Choroid plexus epithelial cell (primary cell): Measurements from ENCODE around the gene HNRNPA0.

Source experiments
- DNase-seq: peaks from one replicate; pipeline ENCODE4 v3.0.0-alpha.2; 2010; ENCODE audit warnings: low read depth
- H3K4me3 ChIP-seq: 2 replicates; pipeline ENCODE4 v1.5.1; 2011; ENCODE audit warnings: low read depth, mild to moderate bottlenecking, control low read depth, low read length, moderate library complexity
- TF ChIP-seq, protein P1 (sequence below): conservative IDR thresholded peaks from 2 replicates; pipeline ENCODE4 v1.5.1; 2011; ENCODE audit warnings: low read depth, mild to moderate bottlenecking, control low read depth, inconsistent platforms, low read length, moderate library complexity

The HNRNPA0 gene

DNA sequence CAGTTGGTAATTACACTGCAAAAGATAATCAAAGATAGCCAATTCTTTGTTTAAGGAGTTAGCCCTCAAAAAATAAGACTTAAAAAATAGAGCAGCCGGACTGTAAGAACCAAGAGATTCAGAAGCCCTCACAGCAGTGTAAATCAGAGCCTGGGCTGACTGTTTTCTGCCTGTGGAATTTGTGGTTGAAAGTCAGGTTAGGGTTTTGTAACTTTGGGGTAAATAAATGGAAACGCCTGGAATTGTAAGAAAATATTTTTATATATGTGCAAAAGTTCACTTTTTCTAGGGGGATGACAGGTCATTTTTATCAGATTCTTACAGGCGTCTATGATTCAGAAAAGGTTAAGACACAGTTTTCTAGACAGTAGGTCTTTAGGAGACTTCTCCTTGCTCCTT lies 53.9 kb downstream of the HNRNPA0 start:
- TF ChIP-seq, protein P1, sequence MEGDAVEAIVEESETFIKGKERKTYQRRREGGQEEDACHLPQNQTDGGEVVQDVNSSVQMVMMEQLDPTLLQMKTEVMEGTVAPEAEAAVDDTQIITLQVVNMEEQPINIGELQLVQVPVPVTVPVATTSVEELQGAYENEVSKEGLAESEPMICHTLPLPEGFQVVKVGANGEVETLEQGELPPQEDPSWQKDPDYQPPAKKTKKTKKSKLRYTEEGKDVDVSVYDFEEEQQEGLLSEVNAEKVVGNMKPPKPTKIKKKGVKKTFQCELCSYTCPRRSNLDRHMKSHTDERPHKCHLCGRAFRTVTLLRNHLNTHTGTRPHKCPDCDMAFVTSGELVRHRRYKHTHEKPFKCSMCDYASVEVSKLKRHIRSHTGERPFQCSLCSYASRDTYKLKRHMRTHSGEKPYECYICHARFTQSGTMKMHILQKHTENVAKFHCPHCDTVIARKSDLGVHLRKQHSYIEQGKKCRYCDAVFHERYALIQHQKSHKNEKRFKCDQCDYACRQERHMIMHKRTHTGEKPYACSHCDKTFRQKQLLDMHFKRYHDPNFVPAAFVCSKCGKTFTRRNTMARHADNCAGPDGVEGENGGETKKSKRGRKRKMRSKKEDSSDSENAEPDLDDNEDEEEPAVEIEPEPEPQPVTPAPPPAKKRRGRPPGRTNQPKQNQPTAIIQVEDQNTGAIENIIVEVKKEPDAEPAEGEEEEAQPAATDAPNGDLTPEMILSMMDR, result no peak
- no peak overlapping the region for H3K4me3 ChIP-seq
- peak; percentile 53 for DNase-seq

DNA sequence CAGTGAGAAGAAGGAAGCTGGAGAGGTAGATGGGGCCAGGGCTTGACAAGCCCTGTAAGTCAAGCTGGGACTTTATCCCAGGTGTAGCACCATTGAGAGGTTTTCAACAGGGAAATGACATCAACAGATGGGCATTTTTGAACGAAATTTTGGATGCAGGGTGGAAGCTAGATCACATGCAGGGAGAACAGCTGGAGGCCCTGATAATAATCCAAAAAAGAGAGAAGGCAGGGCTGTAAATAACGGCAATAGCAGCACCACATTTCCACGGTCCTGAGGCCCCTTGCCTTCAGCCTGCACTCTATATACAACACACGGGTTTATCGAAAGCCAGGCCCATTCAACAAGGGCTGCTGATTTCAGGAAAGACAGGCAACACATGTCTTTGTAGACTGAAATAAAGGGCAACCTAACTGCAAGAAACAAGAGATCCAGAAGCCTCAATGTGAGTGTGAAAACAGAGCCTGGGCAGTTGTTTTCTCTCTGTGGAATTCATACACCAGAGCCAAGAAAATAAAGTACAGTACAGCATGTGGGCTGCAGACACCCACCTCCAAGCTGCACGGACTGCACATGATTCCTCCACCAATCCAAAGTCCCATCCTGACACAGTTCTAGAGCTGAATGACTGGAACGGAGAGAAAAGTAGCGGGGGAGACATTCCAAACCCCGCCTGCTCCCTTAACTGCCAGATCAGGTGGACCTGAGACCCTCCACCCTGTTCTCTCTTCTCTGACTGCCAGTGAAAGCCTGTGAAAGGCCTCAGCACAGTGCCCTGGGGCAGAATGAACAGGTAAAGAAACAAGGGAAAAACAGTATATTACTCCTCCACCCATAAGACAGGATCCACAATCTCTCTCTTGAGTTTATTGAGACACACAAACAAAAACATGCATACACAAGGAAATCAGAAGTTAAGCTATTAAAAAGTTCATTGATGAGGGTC lies 54.6 kb downstream of the HNRNPA0 start:
- TF ChIP-seq, protein P1, result no peak
- no peak overlapping the region for H3K4me3 ChIP-seq
- peak; percentile 70 for DNase-seq

DNA sequence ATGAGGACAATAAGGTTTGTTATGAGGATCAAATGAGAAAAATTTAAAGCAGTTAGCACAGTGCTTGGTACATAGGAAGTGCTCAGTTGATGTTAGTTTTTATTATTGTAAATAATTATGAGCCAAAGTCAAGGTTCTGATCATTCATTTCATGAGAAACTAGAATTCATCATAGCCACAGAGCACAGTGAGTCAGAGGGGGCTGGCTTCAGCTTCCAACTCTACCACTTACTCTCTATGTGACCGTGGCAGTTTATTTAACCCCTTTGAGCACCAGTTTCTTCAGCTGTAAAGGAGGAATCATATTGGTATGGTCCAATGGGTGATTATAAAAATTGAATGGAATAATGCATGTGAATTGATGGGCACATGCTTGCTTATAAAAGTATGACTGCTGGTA lies 57.7 kb downstream of the HNRNPA0 start:
- TF ChIP-seq, protein P1, result no peak
- no peak overlapping the region for H3K4me3 ChIP-seq
- DNase-seq, result peak; percentile 13

DNA sequence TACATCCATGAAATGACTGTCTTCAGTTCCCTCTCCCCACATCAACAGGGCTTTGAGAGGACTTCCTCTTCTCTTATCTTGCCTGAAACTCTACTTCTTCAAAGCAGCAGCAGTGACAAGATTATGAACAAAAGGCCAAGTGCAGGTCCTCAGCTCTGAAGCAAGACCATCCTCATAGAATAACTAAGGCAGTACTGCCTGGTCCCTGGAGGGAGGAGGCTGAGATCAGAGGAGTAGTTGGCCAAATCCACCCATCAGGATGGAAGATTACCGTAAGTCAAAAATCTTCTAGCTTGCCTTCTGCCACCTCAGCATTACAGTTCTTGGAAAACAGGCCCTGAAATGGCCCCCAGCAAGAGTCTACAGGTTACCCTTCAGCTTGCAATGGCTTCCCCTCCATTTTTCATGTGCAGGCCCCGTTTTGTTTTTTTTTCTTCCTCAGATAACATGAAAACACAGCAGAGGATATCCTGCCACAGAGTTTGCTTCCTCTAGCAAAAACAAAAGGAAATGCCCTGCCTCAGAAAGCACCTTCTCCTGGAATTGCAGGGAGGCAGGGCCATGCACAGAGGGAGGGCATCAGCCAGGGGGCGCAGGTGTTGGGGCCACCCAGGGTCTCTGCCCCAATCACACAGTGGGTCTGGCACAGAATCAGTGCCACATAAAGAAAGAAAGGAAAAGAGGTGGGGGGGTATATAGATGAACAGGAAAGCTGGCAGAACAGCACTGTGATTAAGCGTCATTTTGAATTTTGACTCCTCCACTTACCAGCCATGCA lies 58.3 kb downstream of the HNRNPA0 start:
- TF ChIP-seq, protein P1, result peak; percentile 8
- DNase-seq, result no peak
- H3K4me3 ChIP-seq, result no peak overlapping the region
